Measurements from ENCODE around the gene AATF. TPM values are rescaled to one million over a fixed set of nuclear protein-coding genes. Genes with fewer than 3 reads are reported as not detected.

AATF gene
- total and polyA plus RNA-seq, 2 donors (not counting 1 experiment from before 2014, with no cell fraction given), result 23.9 to 54.8 TPM

GRCh38 chr17:36937959-36938565 lies 10.7 kb upstream of the AATF start:
- Mint-ChIP-seq H3K27ac (peak overlapping the region; percentile 69), H3K4me3 (peak overlapping the region; percentile 83), H3K9me3 (ENCODE audit: insufficient read depth) (no peaks in the 10 kb centered on the region), H3K27me3 (peaks cover 70% of the 10 kb centered on the region), H3K4me1 (peaks cover 62% of the 10 kb centered on the region)
- Histone ChIP-seq H3K9me3 (ENCODE audit: control extremely low read depth in 1 of 3, control insufficient read depth in 2 of 3, insufficient read depth in 1 of 3, low read length in 2 of 3) (peaks cover 0 to 98% (median 21%) of the 10 kb centered on the region in 3 donors), H3K4me2 (replicated peaks; ENCODE audit: low read depth, low read length, poor library complexity, severe bottlenecking) (peak overlapping the region; percentile 84), H4K20me1 (ENCODE audit: control insufficient read depth, insufficient read depth, low read length, poor library complexity, severe bottlenecking) (peaks cover 41% of the 10 kb centered on the region), H3K4me3 (ENCODE audit: control extremely low read depth in 1 of 5, extremely low read depth in 1 of 5, insufficient read depth in 1 of 5, low read depth in 2 of 5, low read length in 4 of 5) (peak overlapping the region in 4 of 5 experiments; percentile 21 to 51 (median 34)), H3K79me2 (ENCODE audit: control insufficient read depth, insufficient read depth, low read length) (no peaks in the 10 kb centered on the region), H2AFZ (ENCODE audit: insufficient read depth, low read depth, low read length, poor library complexity, severe bottlenecking) (peak overlapping the region; percentile 59), H3K36me3 (replicated peaks in 1 of 2; ENCODE audit: control extremely low read depth in 1 of 2, control insufficient read depth in 1 of 2, extremely low read depth in 1 of 2, insufficient read depth in 2 of 2, low read length in 1 of 2) (no peaks in the 10 kb centered on the region), H3K27ac (ENCODE audit: low read length in 2 of 2) (no peak overlapping the region), H3K9ac (ENCODE audit: low read length) (peak overlapping the region; percentile 53), H3K27me3 (replicated peaks in 1 of 4; ENCODE audit: control extremely low read depth in 1 of 4, control insufficient read depth in 3 of 4, insufficient read depth in 4 of 4, low read length in 3 of 4) (peaks cover 0 to 99% (median 93%) of the 10 kb centered on the region in 4 experiments), H3K4me1 (ENCODE audit: control insufficient read depth in 2 of 2, insufficient read depth in 2 of 2, low read length in 2 of 2) (peaks cover 90 to 96% of the 10 kb centered on the region in 2 donors)
- TF ChIP-seq, protein P1, sequence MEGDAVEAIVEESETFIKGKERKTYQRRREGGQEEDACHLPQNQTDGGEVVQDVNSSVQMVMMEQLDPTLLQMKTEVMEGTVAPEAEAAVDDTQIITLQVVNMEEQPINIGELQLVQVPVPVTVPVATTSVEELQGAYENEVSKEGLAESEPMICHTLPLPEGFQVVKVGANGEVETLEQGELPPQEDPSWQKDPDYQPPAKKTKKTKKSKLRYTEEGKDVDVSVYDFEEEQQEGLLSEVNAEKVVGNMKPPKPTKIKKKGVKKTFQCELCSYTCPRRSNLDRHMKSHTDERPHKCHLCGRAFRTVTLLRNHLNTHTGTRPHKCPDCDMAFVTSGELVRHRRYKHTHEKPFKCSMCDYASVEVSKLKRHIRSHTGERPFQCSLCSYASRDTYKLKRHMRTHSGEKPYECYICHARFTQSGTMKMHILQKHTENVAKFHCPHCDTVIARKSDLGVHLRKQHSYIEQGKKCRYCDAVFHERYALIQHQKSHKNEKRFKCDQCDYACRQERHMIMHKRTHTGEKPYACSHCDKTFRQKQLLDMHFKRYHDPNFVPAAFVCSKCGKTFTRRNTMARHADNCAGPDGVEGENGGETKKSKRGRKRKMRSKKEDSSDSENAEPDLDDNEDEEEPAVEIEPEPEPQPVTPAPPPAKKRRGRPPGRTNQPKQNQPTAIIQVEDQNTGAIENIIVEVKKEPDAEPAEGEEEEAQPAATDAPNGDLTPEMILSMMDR (IDR thresholded peaks at IDR 0.05), result no peak
- TF ChIP-seq EZH2 (IDR thresholded peaks at IDR 0.05; ENCODE audit: borderline replicate concordance, insufficient read depth, low read depth, low read length, poor library complexity, severe bottlenecking), result no peak
- ATAC-seq (ENCODE audit: low read depth) (no peak), DNase-seq (peak; percentile 67)
- POLR2A ChIA-PET, result interaction anchor here (0.6 to 1.4 kb wide), 2 partner anchors 11 to 71 kb away, joined by 4 to 6 read pairs; partner anchors contain the start of gene AATF
- CTCF ChIA-PET, result interaction anchor here (1.2 kb wide), 1 partner anchor 309 kb away, joined by 3 read pairs; no protein-coding TSS in a partner anchor
- intact Hi-C loops (cut with micrococcal nuclease), result no loop called here
- WGBS (ENCODE audit: insufficient coverage), result 5% methylated on average over 36 of the region's 36 CpGs

DNA sequence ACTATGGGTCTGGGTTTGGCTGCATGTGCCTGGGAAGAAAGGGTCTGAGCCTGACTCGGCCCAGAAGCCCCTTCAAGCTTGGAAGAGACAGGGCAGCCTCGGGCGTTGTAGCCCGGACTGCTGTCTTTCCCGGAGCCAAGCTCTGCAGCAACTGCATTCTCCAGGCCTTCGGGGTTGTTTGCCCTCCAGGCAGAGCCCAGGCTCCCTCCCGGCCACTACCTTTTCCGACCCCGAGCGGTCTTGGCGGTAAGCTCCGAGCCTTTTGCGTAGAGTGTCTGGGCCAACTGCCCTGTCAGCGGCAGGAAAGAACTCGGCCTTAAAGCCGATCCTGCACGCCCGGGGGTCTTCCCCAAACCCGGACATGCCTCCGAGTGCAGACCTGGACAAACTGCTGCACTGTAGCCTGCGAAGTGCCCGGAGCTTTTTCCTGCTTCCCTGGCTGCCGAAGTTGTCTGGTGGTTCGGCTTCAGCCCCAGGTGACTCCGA lies 10.1 kb upstream of the AATF start:
- Histone ChIP-seq H3K4me1 (ENCODE audit: control insufficient read depth in 2 of 2, insufficient read depth in 2 of 2, low read length in 2 of 2) (peaks cover 87 to 94% of the 10 kb centered on the region in 2 donors), H3K9ac (ENCODE audit: low read length) (peak overlapping the region; percentile 53), H3K27ac (ENCODE audit: low read length in 2 of 2) (no peak overlapping the region), H3K9me3 (ENCODE audit: control extremely low read depth in 1 of 3, control insufficient read depth in 2 of 3, insufficient read depth in 1 of 3, low read length in 2 of 3) (peaks cover 0 to 98% (median 24%) of the 10 kb centered on the region in 3 donors), H4K20me1 (ENCODE audit: control insufficient read depth, insufficient read depth, low read length, poor library complexity, severe bottlenecking) (peaks cover 36% of the 10 kb centered on the region), H2AFZ (ENCODE audit: insufficient read depth, low read depth, low read length, poor library complexity, severe bottlenecking) (peak overlapping the region; percentile 32), H3K27me3 (replicated peaks in 1 of 4; ENCODE audit: control extremely low read depth in 1 of 4, control insufficient read depth in 3 of 4, insufficient read depth in 4 of 4, low read length in 3 of 4) (peaks cover 0 to 99% (median 93%) of the 10 kb centered on the region in 4 experiments), H3K36me3 (replicated peaks in 1 of 2; ENCODE audit: control extremely low read depth in 1 of 2, control insufficient read depth in 1 of 2, extremely low read depth in 1 of 2, insufficient read depth in 2 of 2, low read length in 1 of 2) (no peaks in the 10 kb centered on the region), H3K79me2 (ENCODE audit: control insufficient read depth, insufficient read depth, low read length) (no peaks in the 10 kb centered on the region), H3K4me2 (replicated peaks; ENCODE audit: low read depth, low read length, poor library complexity, severe bottlenecking) (peak overlapping the region; percentile 84), H3K4me3 (ENCODE audit: control extremely low read depth in 1 of 5, extremely low read depth in 1 of 5, insufficient read depth in 1 of 5, low read depth in 2 of 5, low read length in 4 of 5) (no peak overlapping the region)
- peak overlapping the region; percentile 83 for H3K4me3 Mint-ChIP-seq
- peaks cover 59% of the 10 kb centered on the region for H3K4me1 Mint-ChIP-seq
- WGBS (ENCODE audit: insufficient coverage), result 4% methylated on average over 25 of the region's 25 CpGs
- TF ChIP-seq, protein P1 (IDR thresholded peaks at IDR 0.05), result no peak
- TF ChIP-seq EZH2 (IDR thresholded peaks at IDR 0.05; ENCODE audit: borderline replicate concordance, insufficient read depth, low read depth, low read length, poor library complexity, severe bottlenecking), result no peak
- DNase-seq (no peak), ATAC-seq (ENCODE audit: low read depth) (no peak)
- intact Hi-C loops (cut with micrococcal nuclease), result no loop called here
- no peak overlapping the region for H3K27ac Mint-ChIP-seq
- POLR2A ChIA-PET, result interaction anchor here (1.4 kb wide), 1 partner anchor 10 kb away, joined by 4 read pairs; the partner anchor contains the start of gene AATF
- CTCF ChIA-PET, result interaction anchor here (1.2 kb wide), 1 partner anchor 309 kb away, joined by 3 read pairs; no protein-coding TSS in a partner anchor
- no peaks in the 10 kb centered on the region for H3K9me3 Mint-ChIP-seq (ENCODE audit: insufficient read depth)
- H3K27me3 Mint-ChIP-seq, result peaks cover 70% of the 10 kb centered on the region

Measured in B cell (primary cell).